NT2/D1 (cell line): ENCODE data around the gene FRMD4A.

Source experiments
- SUZ12 ChIP-seq: IDR thresholded peaks from 2 replicates; pipeline ENCODE4 v1.6.1; 2011; ENCODE audit not compliant: insufficient read length, insufficient read depth; ENCODE audit errors: extremely low read depth
- ZNF274 ChIP-seq: IDR thresholded peaks from 2 replicates; pipeline ENCODE4 v1.6.1; 2011; ENCODE audit warnings: mild to moderate bottlenecking, low read depth, low read length

- TF ChIP-seq SUZ12 (no peak), ZNF274 (no peak)
These were observed 6.0 kb upstream of the FRMD4A start for GRCh38 chr10:14336736-14337135.
